Ovary (tissue), 9 donors: Measurements from ENCODE around the gene ATR. TPM values are rescaled to one million over a fixed set of nuclear protein-coding genes. Genes with fewer than 3 reads are reported as not detected.

Experiments
- DNase-seq, 5 donors: peaks; one replicate each; pipeline ENCODE4 v3.0.0-alpha.2; 2019 to 2020
- H3K27ac ChIP-seq, 2 donors: fragments of 200-600 bp; one replicate each; pipeline versions ENCODE4 v1.5.1 to v1.8.0; 2019 to 2022
- H3K27me3 ChIP-seq: fragments of 200-600 bp; one replicate; pipeline ENCODE4 v1.8.0; 2022
- H3K36me3 ChIP-seq: fragments of 200-600 bp; sonication (generic); one replicate; pipeline ENCODE4 v1.5.1; 2019
- H3K4me1 ChIP-seq: one replicate; pipeline ENCODE4 v1.8.1; 2013; ENCODE audit warnings: mild to moderate bottlenecking, moderate library complexity; ENCODE audit not compliant: insufficient read depth
- H3K4me3 ChIP-seq: fragments of 200-600 bp; sonication (generic); one replicate; pipeline ENCODE4 v1.5.1; 2017
- H3K9me3 ChIP-seq, 2 donors: fragments of 200-600 bp in 1 of 2; sonication (generic) in 1 of 2; one replicate each; pipeline versions ENCODE4 v1.5.1 to v1.8.1; 2013 to 2019; ENCODE audit warnings: mild to moderate bottlenecking in 1 of 2, moderate library complexity in 1 of 2
- CTCF ChIP-seq, 3 donors: fragments of 450-650 bp in 2 of 3; fragments of 200-600 bp in 1 of 3; IDR thresholded peaks; one replicate each; pipeline versions ENCODE4 v1.5.1 to v1.8.0; 2016 to 2022; ENCODE audit warnings: antibody characterized with exemption in 3 of 3, mild to moderate bottlenecking in 1 of 3
- EP300 ChIP-seq: sonication (generic); formaldehyde crosslinking; IDR thresholded peaks from one replicate; pipeline ENCODE4 v1.6.1; 2017; ENCODE audit warnings: antibody characterized with exemption
- POLR2A ChIP-seq: fragments of 450-650 bp; IDR thresholded peaks from one replicate; pipeline ENCODE4 v1.6.1; 2017; ENCODE audit warnings: antibody characterized with exemption, mild to moderate bottlenecking, moderate library complexity
- WGBS, 3 donors: extraction: QIAGEN DNeasy Blood & Tissue Kit in 1 of 3; methylation state at CpG; one replicate each; pipeline versions ENCODE4 v1.1.5 to v1.1.7; 2013 to 2017; 5-methylcytosine and 5-hydroxymethylcytosine counted together
- intact Hi-C, 4 donors: fragments of 100-400 bp; cut with DNase I; formaldehyde crosslinking; loops; one replicate each; pipeline versions ENCODE4 v1.11.0 to v1.15.1; 2022 to 2023
- polyA plus RNA-seq, 2 donors: library from polyadenylated mRNA; stranded (reverse); fragments of 200-250 nt in 1 of 2; fragments of 350-450 nt in 1 of 2; fragmentation: Illumina TruSeq in 1 of 2; extraction: RNeasy Lipid Tissue Mini Kit (QIAGEN cat#74804) in 1 of 2; gene quantifications; one replicate each; pipeline ENCODE4 v1.2.3, GENCODE V29; 2013 to 2014
- total RNA-seq, 7 donors: library from RNA; depleted of rRNA in 2 of 7; stranded (reverse); fragments of >200 nt in 2 of 7; fragmentation: NEBNext Ultra II Directional in 3 of 7; extraction: Animal tissue kit (Norgen Biotek cat#: 25700) in 3 of 7; gene quantifications; one replicate each; pipeline versions ENCODE4 v1.1.0 to v1.2.4, GENCODE V29; 2016 to 2023
- donor health status: DM: no; HTN: no; CAD: no; lungs with moderate emphysema.
- donor health status: DM: no; HTN: no; CAD: no.
- donor health status: Bipolar disorder and iron deficiency.
- donor health status: DM: yes; HTN: yes; CAD: no.
- donor health status: DM: no; HTN: no; CAD: no.
- donor health status: DM: yes; HTN: yes; CAD: no.

ATR gene
- total and polyA plus RNA-seq, 9 donors = 6.0 to 23.4 (median 17.3) TPM

GRCh38 chr3:142530296-142530695, 48.2 kb downstream of the ATR start:
- Histone ChIP-seq H3K9me3 (no peaks in the 10 kb centered on the region), H3K4me1 (no peaks in the 10 kb centered on the region), H3K36me3 (no peaks in the 10 kb centered on the region), H3K4me3 (no peak overlapping the region), H3K27ac (no peak overlapping the region), H3K27me3 (no peaks in the 10 kb centered on the region)
- TF ChIP-seq EP300 = no peak
- no peak for TF ChIP-seq POLR2A
- TF ChIP-seq CTCF (IDR thresholded peaks at IDR 0.05) = no peak
- 92 to 96% (median 95%) methylated on average over 1 of the region's 1 CpG for WGBS, 3 donors
- no peak for DNase-seq
- intact Hi-C loops = no loop called here

GRCh38 chr3:142523921-142524566, 54.5 kb downstream of the ATR start:
- no peak overlapping the region for H3K27ac ChIP-seq
- no peaks in the 10 kb centered on the region for H3K4me1 ChIP-seq
- DNase-seq = no peak
- no peaks in the 10 kb centered on the region for H3K27me3 ChIP-seq
- intact Hi-C loops = no loop called here
- H3K36me3 ChIP-seq = no peaks in the 10 kb centered on the region
- H3K9me3 ChIP-seq = no peaks in the 10 kb centered on the region
- WGBS, 3 donors = 73 to 86% (median 76%) methylated on average over 4 of the region's 4 CpGs
- no peak overlapping the region for H3K4me3 ChIP-seq
- no peak for TF ChIP-seq POLR2A
- TF ChIP-seq CTCF (IDR thresholded peaks at IDR 0.05) = no peak
- no peak for TF ChIP-seq EP300

GRCh38 chr3:142509079-142509478, 69.5 kb downstream of the ATR start:
- 92 to 98% (median 96%) methylated on average over 3 of the region's 3 CpGs for WGBS, 3 donors
- TF ChIP-seq POLR2A (no peak), CTCF (IDR thresholded peaks at IDR 0.05) (no peak), EP300 (no peak)
- H3K9me3 ChIP-seq = no peaks in the 10 kb centered on the region
- no peaks in the 10 kb centered on the region for H3K36me3 ChIP-seq
- H3K27ac ChIP-seq = no peak overlapping the region
- no peaks in the 10 kb centered on the region for H3K4me1 ChIP-seq
- no peak overlapping the region for H3K4me3 ChIP-seq
- intact Hi-C loops = no loop called here
- no peaks in the 10 kb centered on the region for H3K27me3 ChIP-seq
- no peak for DNase-seq

- no peaks in the 10 kb centered on the region for H3K27me3 ChIP-seq
- 94 to 96% (median 95%) methylated on average over 4 of the region's 4 CpGs for WGBS, 3 donors
- H3K36me3 ChIP-seq = no peaks in the 10 kb centered on the region
- TF ChIP-seq EP300 = no peak
- TF ChIP-seq CTCF (IDR thresholded peaks at IDR 0.05) = no peak
- no peak for TF ChIP-seq POLR2A
- no peak overlapping the region for H3K4me3 ChIP-seq
- DNase-seq = no peak
- no peaks in the 10 kb centered on the region for H3K9me3 ChIP-seq
- no peaks in the 10 kb centered on the region for H3K4me1 ChIP-seq
- no peak overlapping the region for H3K27ac ChIP-seq
- intact Hi-C loops = no loop called here
Observed at GRCh38 chr3:142507241-142507640, 71.3 kb downstream of the ATR start.
